IMR-90 (cell line): ENCODE data around the gene ELL. TPM values are rescaled to one million over a fixed set of nuclear protein-coding genes. Genes with fewer than 3 reads are reported as not detected.

ENCODE experiments used
- ATAC-seq: fragments of 200-7000 bp; cut with Tn5 transposase; 2 replicates; pipeline ENCODE4 v1.9.1; 2020; ENCODE audit warnings: low read depth, mild to moderate bottlenecking, moderate library complexity
- BruUV-seq: library from RNA; stranded (reverse); fragments of 400-500 nt; replicated peaks from 2 replicates; lab custom pipeline; 2021; lab: Mats Ljungman, UMichigan
- CTCF ChIA-PET: fragments of 300-600 bp; formaldehyde crosslinking; extraction: SDS; loops from one replicate; lab custom pipeline; 2021; ENCODE audit warnings: antibody characterized with exemption; lab: Yijun Ruan, JAX
- POLR2A ChIA-PET: fragments of 300-600 bp; sonication (Branson Sonifier 250); formaldehyde crosslinking; loops from one replicate; lab custom pipeline; 2022; ENCODE audit warnings: antibody characterized with exemption; ENCODE audit not compliant: unreplicated experiment; lab: Charles Lee
- DNase-seq: peaks from one replicate; pipeline ENCODE4 v3.0.0; 2013
- H2AFZ ChIP-seq: replicated peaks from 2 replicates; pipeline ENCODE3; 2013; ENCODE audit warnings: low read length, mild to moderate bottlenecking; ENCODE audit not compliant: poor library complexity
- H2AK5ac ChIP-seq: 2 replicates; pipeline ENCODE4 v1.6.1; 2013; ENCODE audit warnings: low read depth, low read length, inconsistent platforms
- H2AK9ac ChIP-seq: replicated peaks from 2 replicates; pipeline ENCODE3; 2013; ENCODE audit warnings: mild to moderate bottlenecking, low read depth, low read length, moderate library complexity; ENCODE audit not compliant: poor library complexity
- H2BK120ac ChIP-seq: 2 replicates; pipeline ENCODE4 v1.6.1; 2013; ENCODE audit warnings: low read depth, low read length, inconsistent platforms
- H2BK15ac ChIP-seq: 3 replicates; pipeline ENCODE4 v1.6.1; 2013; ENCODE audit warnings: low read depth, low read length, inconsistent platforms
- H2BK20ac ChIP-seq: 2 replicates; pipeline ENCODE4 v1.6.1; 2013; ENCODE audit warnings: low read depth, mild to moderate bottlenecking, inconsistent platforms, low read length, moderate library complexity
- H2BK5ac ChIP-seq: 2 replicates; pipeline ENCODE4 v1.6.1; 2013; ENCODE audit warnings: mild to moderate bottlenecking, low read depth, low read length, inconsistent platforms; ENCODE audit not compliant: poor library complexity, severe bottlenecking
- H3K14ac ChIP-seq: replicated peaks from 2 replicates; pipeline ENCODE4 v1.6.1; 2013; ENCODE audit warnings: low read depth, low read length, inconsistent platforms
- H3K18ac ChIP-seq: 2 replicates; pipeline ENCODE4 v1.6.1; 2013; ENCODE audit warnings: low read depth, low read length, control low read depth
- H3K23ac ChIP-seq: 2 replicates; pipeline ENCODE4 v1.6.1; 2013; ENCODE audit warnings: low read depth, low read length, inconsistent platforms
- H3K27ac ChIP-seq: 2 replicates; pipeline ENCODE4 v1.5.1; 2013; ENCODE audit warnings: mild to moderate bottlenecking, control low read depth, low read length; ENCODE audit not compliant: insufficient read depth
- H3K27me3 ChIP-seq: 2 replicates; pipeline ENCODE4 v1.6.1; 2013; ENCODE audit warnings: low read length; ENCODE audit not compliant: control insufficient read depth, insufficient read depth
- H3K36me3 ChIP-seq: 2 replicates; pipeline ENCODE4 v1.6.1; 2013; ENCODE audit warnings: low read length, mixed read lengths; ENCODE audit not compliant: control insufficient read depth, insufficient read depth
- H3K4ac ChIP-seq: 2 replicates; pipeline ENCODE4 v1.6.1; 2013; ENCODE audit warnings: low read depth, low read length, inconsistent platforms
- H3K4me1 ChIP-seq: 2 replicates; pipeline ENCODE4 v1.6.1; 2013; ENCODE audit warnings: low read length, mixed read lengths; ENCODE audit not compliant: control insufficient read depth, insufficient read depth
- H3K4me2 ChIP-seq: 2 replicates; pipeline ENCODE4 v1.6.1; 2013; ENCODE audit warnings: low read depth, mild to moderate bottlenecking, control low read depth, low read length, moderate library complexity
- H3K4me3 ChIP-seq: 2 replicates; pipeline ENCODE4 v1.5.1; 2013; ENCODE audit warnings: low read depth, mild to moderate bottlenecking, control low read depth, low read length, moderate library complexity; ENCODE audit not compliant: insufficient read depth
- H3K56ac ChIP-seq: 2 replicates; pipeline ENCODE4 v1.6.1; 2013; ENCODE audit warnings: low read length, inconsistent platforms; ENCODE audit not compliant: insufficient read depth; ENCODE audit errors: extremely low read depth
- H3K79me1 ChIP-seq, 2 experiments: 2 replicates each; pipeline ENCODE4 v1.6.1; 2013; ENCODE audit warnings: low read length in 2 of 2, inconsistent platforms in 1 of 2, low read depth in 1 of 2
- H3K9ac ChIP-seq: 2 replicates; pipeline ENCODE4 v1.6.1; 2013; ENCODE audit warnings: low read depth, low read length, control low read depth
- H3K9me1 ChIP-seq: 2 replicates; pipeline ENCODE4 v1.6.1; 2013; ENCODE audit warnings: low read length, inconsistent platforms; ENCODE audit not compliant: insufficient read depth
- H3K9me3 ChIP-seq: 2 replicates; pipeline ENCODE4 v1.6.1; 2013; ENCODE audit warnings: low read length; ENCODE audit not compliant: control insufficient read depth, insufficient read depth
- H4K20me1 ChIP-seq: 2 replicates; pipeline ENCODE4 v1.6.1; 2013; ENCODE audit warnings: low read length, inconsistent platforms; ENCODE audit not compliant: insufficient read depth
- H4K5ac ChIP-seq: 2 replicates; pipeline ENCODE4 v1.6.1; 2013; ENCODE audit warnings: mild to moderate bottlenecking, low read depth, low read length, control low read depth
- H4K8ac ChIP-seq, 2 experiments: 2 replicates each; pipeline ENCODE4 v1.6.1; 2013; ENCODE audit warnings: low read depth in 2 of 2, low read length in 2 of 2, control low read depth in 1 of 2, inconsistent platforms in 1 of 2
- H4K91ac ChIP-seq: 2 replicates; pipeline ENCODE4 v1.6.1; 2013; ENCODE audit warnings: low read depth, low read length, inconsistent platforms; ENCODE audit not compliant: insufficient read depth
- BHLHE40 ChIP-seq: fragments of 150-350 bp; IDR thresholded peaks from 2 replicates; pipeline ENCODE4 v1.6.1; 2016; ENCODE audit warnings: mild to moderate bottlenecking, low read depth, low read length
- CEBPB ChIP-seq: IDR thresholded peaks from 2 replicates; pipeline ENCODE4 v1.6.1; 2012; ENCODE audit warnings: low read depth, low read length, improper control_type of control experiment
- CHD1 ChIP-seq: IDR thresholded peaks from 2 replicates; pipeline ENCODE4 v1.6.1; 2012; ENCODE audit warnings: low read depth, low read length, improper control_type of control experiment
- CTCF ChIP-seq: conservative IDR thresholded peaks from 2 replicates; pipeline ENCODE4 v1.5.1; 2012; ENCODE audit warnings: mild to moderate bottlenecking, low read depth, low read length, improper control_type of control experiment
- FOS ChIP-seq: fragments of 150-350 bp; IDR thresholded peaks from 2 replicates; pipeline ENCODE4 v1.6.1; 2016; ENCODE audit warnings: low read depth, low read length
- MAFK ChIP-seq: IDR thresholded peaks from 2 replicates; pipeline ENCODE4 v1.6.1; 2012; ENCODE audit warnings: low read depth, low read length, improper control_type of control experiment
- MAZ ChIP-seq: IDR thresholded peaks from 2 replicates; pipeline ENCODE4 v1.6.1; 2012; ENCODE audit warnings: low read depth, mild to moderate bottlenecking, low read length, improper control_type of control experiment, moderate library complexity, borderline replicate concordance
- MXI1 ChIP-seq: IDR thresholded peaks from 2 replicates; pipeline ENCODE4 v1.6.1; 2012; ENCODE audit warnings: low read depth, mild to moderate bottlenecking, low read length, moderate library complexity, borderline replicate concordance
- NFE2L2 ChIP-seq: fragments of 150-350 bp; IDR thresholded peaks from 2 replicates; pipeline ENCODE4 v1.6.1; 2016; ENCODE audit warnings: low read depth, mild to moderate bottlenecking, low read length
- POLR2A ChIP-seq: IDR thresholded peaks from 2 replicates; pipeline ENCODE4 v1.6.1; 2012; ENCODE audit warnings: mild to moderate bottlenecking, low read depth, low read length
- RAD21 ChIP-seq: IDR thresholded peaks from 2 replicates; pipeline ENCODE4 v1.6.1; 2012; ENCODE audit warnings: low read length, improper control_type of control experiment
- RCOR1 ChIP-seq: IDR thresholded peaks from 2 replicates; pipeline ENCODE4 v1.6.1; 2012; ENCODE audit warnings: mild to moderate bottlenecking, low read length, improper control_type of control experiment; ENCODE audit not compliant: insufficient replicate concordance
- RFX5 ChIP-seq: IDR thresholded peaks from 2 replicates; pipeline ENCODE4 v1.8.0; 2012; ENCODE audit warnings: low read depth, mild to moderate bottlenecking, low read length, moderate library complexity
- SMC3 ChIP-seq: fragments of 150-350 bp; IDR thresholded peaks from 2 replicates; pipeline ENCODE4 v1.6.1; 2016; ENCODE audit warnings: low read depth, mild to moderate bottlenecking, antibody characterized with exemption, low read length, moderate library complexity
- USF2 ChIP-seq: fragments of 150-350 bp; IDR thresholded peaks from 2 replicates; pipeline ENCODE4 v1.6.1; 2017; ENCODE audit warnings: mild to moderate bottlenecking, antibody characterized with exemption, low read length, low read depth
- WGBS, 2 experiments: methylation state at CpG; one replicate each; pipeline versions ENCODE4 v1.1.5 to v1.1.7; 2013; ENCODE audit warnings: missing lambda C conversion rate in 2 of 2; ENCODE audit not compliant: insufficient read length in 1 of 2; ENCODE audit errors: extremely low coverage in 2 of 2; 5-methylcytosine and 5-hydroxymethylcytosine counted together
- dilution Hi-C: fragments of 300-500 bp; cut with HindIII; formaldehyde crosslinking; loops from one replicate; pipeline ENCODE4 v1.14.3; 2018; ENCODE audit warnings: low sequenced_read_pairs; ENCODE audit not compliant: unreplicated experiment
- in situ Hi-C: fragments of 300-500 bp; cut with MboI; formaldehyde crosslinking; loops from 3 replicates; pipeline ENCODE4 v1.14.3; 2019; ENCODE audit warnings: low sequenced_read_pairs, inconsistent platforms, mixed read lengths
- intact Hi-C: fragments of 100-400 bp; cut with micrococcal nuclease; formaldehyde crosslinking; loops from 2 replicates; pipeline ENCODE4 v1.10.0; 2022
- polyA plus RNA-seq, 3 experiments: library from polyadenylated mRNA; depleted of rRNA; stranded (reverse); fragments of >200 nt; gene quantifications; 2 replicates each; pipeline ENCODE4 v1.2.3, GENCODE V29; 2012; ENCODE audit warnings: low replicate concordance in 1 of 3
- total RNA-seq: library from RNA; depleted of rRNA; stranded (reverse); fragments of >200 nt; gene quantifications from 2 replicates; pipeline ENCODE4 v1.2.3, GENCODE V29; 2012
- TF ChIP-seq, protein P1 (sequence below): fragments of 150-350 bp; IDR thresholded peaks from 2 replicates; pipeline ENCODE4 v1.6.1; 2016; ENCODE audit warnings: low read depth, mild to moderate bottlenecking, low read length, moderate library complexity, borderline replicate concordance

ELL gene
- total and polyA plus RNA-seq, 2 of the 4 experiments (the other 2 are of a cell fraction): 6.3 to 13.1 TPM

DNA sequence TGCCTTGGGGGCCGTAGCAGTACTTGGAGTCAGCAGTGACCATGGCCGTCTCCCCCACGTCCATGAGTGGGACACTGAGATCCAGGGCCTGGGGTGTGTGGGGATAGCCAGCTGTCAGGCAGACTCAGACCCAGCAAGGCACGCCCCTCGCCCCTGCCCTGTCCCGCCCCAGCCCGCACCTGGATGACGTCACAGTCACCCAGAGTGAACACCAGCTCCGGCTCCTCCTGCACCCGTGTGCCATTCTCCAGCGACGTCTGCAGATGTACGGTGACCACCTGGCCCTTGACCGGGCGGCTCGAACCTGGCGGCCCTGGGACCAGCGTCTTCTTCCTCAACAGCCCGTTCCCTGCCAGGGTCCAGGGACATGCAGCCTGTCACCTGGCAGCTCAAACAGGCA lies 17.5 kb upstream of the ELL start:
- no peaks in the 10 kb centered on the region for H3K27me3 ChIP-seq
- H3K4me1 ChIP-seq: peaks cover 7% of the 10 kb centered on the region
- no peak overlapping the region for H3K27ac ChIP-seq
- H2BK120ac ChIP-seq: no peak overlapping the region
- no peak overlapping the region for H3K14ac ChIP-seq
- H3K4me2 ChIP-seq: no peak overlapping the region
- no peak overlapping the region for H3K4ac ChIP-seq
- H4K8ac ChIP-seq: no peak overlapping the region
- H2BK15ac ChIP-seq: no peak overlapping the region
- BruUV-seq: no TSS peak
- H2BK5ac ChIP-seq: no peak overlapping the region
- H3K36me3 ChIP-seq: peaks cover 51% of the 10 kb centered on the region
- no peak overlapping the region for H4K5ac ChIP-seq
- ChIA-PET CTCF (no interaction called here), POLR2A (interaction anchor here (0.6 kb wide), 1 partner anchor 179 kb away, joined by 3 read pairs; no protein-coding TSS in a partner anchor)
- H4K20me1 ChIP-seq: no peaks in the 10 kb centered on the region
- H3K4me3 ChIP-seq: no peak overlapping the region
- no peak overlapping the region for H4K91ac ChIP-seq
- no peak overlapping the region for H3K23ac ChIP-seq
- ATAC-seq (no peak), DNase-seq (no peak)
- no peak overlapping the region for H2BK20ac ChIP-seq
- intact Hi-C loops: no loop called here
- no peak overlapping the region for H2AFZ ChIP-seq
- dilution Hi-C loops: no loop called here
- in situ Hi-C loops: no loop called here
- H2AK5ac ChIP-seq: no peak overlapping the region
- H3K18ac ChIP-seq: no peak overlapping the region
- no peak overlapping the region for H2AK9ac ChIP-seq
- peaks cover 20 to 44% of the 10 kb centered on the region in 2 experiments for H3K79me1 ChIP-seq
- H3K9me1 ChIP-seq: peaks cover 13% of the 10 kb centered on the region
- H3K9ac ChIP-seq: no peak overlapping the region
- no peak overlapping the region for H3K56ac ChIP-seq
- WGBS, 2 experiments: 98% methylated on average over 15 of the region's 19 CpGs; no CpG with 5 or more reads in 1 of the 2 experiments
- TF ChIP-seq RFX5 (no peak), MAFK (no peak), NFE2L2 (no peak), RAD21 (no peak), RCOR1 (no peak), CEBPB (no peak), MAZ (no peak), POLR2A (no peak), CTCF (no peak), FOS (no peak), BHLHE40 (no peak), CHD1 (no peak), MXI1 (no peak), SMC3 (no peak), USF2 (no peak)
- TF ChIP-seq, protein P1, sequence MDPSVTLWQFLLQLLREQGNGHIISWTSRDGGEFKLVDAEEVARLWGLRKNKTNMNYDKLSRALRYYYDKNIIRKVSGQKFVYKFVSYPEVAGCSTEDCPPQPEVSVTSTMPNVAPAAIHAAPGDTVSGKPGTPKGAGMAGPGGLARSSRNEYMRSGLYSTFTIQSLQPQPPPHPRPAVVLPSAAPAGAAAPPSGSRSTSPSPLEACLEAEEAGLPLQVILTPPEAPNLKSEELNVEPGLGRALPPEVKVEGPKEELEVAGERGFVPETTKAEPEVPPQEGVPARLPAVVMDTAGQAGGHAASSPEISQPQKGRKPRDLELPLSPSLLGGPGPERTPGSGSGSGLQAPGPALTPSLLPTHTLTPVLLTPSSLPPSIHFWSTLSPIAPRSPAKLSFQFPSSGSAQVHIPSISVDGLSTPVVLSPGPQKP: no peak
- no peaks in the 10 kb centered on the region for H3K9me3 ChIP-seq
